EL (cell line): Measurements from ENCODE around the gene MYL5.
"Not testable (repeated sequence)": the region's sequence is repeated elsewhere in the genome, so short reads cannot be mapped to it uniquely, and the experiment has no call there.

Source experiments
- DNase-seq: peaks from one replicate; pipeline ENCODE4 v3.0.0-alpha.2; 2016

The MYL5 gene

DNA sequence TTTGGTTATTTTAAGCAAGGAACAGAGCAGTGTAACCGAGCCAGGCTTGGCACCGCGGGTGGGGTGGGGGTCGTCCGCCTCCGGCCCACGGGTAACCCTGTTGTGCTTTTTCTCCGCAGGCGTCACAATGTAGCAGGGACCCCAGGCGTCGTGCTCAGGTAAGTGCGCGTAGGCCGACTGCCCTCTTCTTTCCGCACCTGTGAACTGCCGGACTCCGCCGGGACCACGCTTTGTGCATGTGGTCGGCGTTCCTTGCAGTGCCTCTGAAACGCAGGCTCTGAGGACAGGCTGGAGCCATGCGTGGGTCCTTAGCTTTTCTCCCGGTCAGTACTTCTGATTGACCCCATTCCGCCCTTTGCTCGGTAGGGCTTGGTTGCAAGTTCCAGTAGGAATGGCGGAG is 56.2 kb downstream of the MYL5 start:
- no peak for DNase-seq

DNA sequence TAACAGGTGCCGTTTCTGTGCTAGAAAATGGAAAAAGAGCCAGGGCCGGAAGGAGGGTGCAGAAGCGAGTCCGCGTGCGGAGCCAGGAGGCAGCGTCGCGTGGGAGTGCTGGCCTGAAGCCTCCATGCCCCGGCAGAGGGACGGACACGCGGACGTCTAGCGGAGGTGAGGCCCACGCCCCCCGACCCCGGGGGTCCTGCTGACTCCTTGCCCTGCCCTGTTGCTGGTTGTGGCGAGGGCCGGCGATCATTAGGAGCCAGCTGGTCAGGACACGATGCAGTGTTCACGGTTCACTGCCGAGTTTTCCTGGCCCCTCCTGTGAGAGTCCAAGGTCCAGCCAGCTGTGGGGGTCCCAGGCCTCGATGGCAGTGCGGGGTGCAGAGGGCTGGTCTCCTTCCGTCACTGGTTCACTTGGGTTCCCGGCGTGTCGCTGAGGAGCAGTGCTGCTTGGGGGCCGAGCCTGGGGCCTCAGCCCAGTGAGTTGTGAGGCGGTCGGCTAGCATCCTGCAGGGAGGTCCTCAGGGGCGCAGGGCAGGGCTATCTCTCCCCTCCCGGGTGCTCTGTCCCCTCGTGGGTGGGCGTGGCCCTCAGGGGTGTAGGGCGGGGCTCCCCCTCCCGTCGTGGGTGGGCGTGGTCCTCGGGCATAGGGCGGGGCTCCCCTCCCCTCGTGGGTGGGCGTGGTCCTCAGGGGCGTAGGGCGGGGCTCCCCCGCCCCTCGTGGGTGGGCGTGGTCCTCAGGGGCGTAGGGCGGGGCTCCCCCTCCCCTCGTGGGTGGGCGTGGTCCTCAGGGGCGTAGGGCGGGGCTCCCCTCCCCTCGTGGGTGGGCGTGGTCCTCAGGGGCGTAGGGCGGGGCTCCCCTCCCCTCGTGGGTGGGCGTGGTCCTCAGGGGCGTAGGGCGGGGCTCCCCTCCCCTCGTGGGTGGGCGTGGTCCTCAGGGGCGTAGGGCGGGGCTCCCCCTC is 56.9 kb downstream of the MYL5 start:
- not testable (repeated sequence) for DNase-seq
